Neuronal stem cell (in vitro differentiated cells): ENCODE results near the gene MKNK1.

Experiments
- DNase-seq: peaks from one replicate; pipeline ENCODE4 v3.0.0-alpha.2; 2013; ENCODE audit warnings: low spot score
- H2AFZ ChIP-seq: one replicate; pipeline ENCODE4 v1.6.1; 2013; ENCODE audit warnings: mild to moderate bottlenecking, low read length, inconsistent platforms
- H2AK5ac ChIP-seq: 2 replicates; pipeline ENCODE4 v1.6.1; 2013; ENCODE audit warnings: low read depth, mild to moderate bottlenecking, inconsistent platforms, low read length, moderate library complexity, mixed read lengths
- H2BK120ac ChIP-seq: 2 replicates; pipeline ENCODE4 v1.6.1; 2013; ENCODE audit warnings: low read depth, mild to moderate bottlenecking, inconsistent platforms, low read length, moderate library complexity, mixed read lengths
- H2BK12ac ChIP-seq: one replicate; pipeline ENCODE4 v1.6.1; 2013; ENCODE audit warnings: low read length, inconsistent platforms
- H2BK15ac ChIP-seq: 2 replicates; pipeline ENCODE4 v1.6.1; 2013; ENCODE audit warnings: mild to moderate bottlenecking, low read length, inconsistent platforms, mixed read lengths
- H2BK5ac ChIP-seq: one replicate; pipeline ENCODE4 v1.6.1; 2013; ENCODE audit warnings: inconsistent platforms, mild to moderate bottlenecking, low read length, moderate library complexity
- H3K14ac ChIP-seq: one replicate; pipeline ENCODE4 v1.6.1; 2013; ENCODE audit warnings: low read length, inconsistent platforms
- H3K18ac ChIP-seq: 2 replicates; pipeline ENCODE4 v1.6.1; 2013; ENCODE audit warnings: low read length, inconsistent platforms
- H3K23ac ChIP-seq: 2 replicates; pipeline ENCODE4 v1.6.1; 2013; ENCODE audit warnings: low read depth, mild to moderate bottlenecking, mixed read lengths, low read length, inconsistent platforms; ENCODE audit not compliant: poor library complexity
- H3K27ac ChIP-seq: replicated peaks from 3 replicates; pipeline ENCODE4 v1.5.1; 2013; ENCODE audit warnings: low read length, inconsistent platforms
- H3K27me3 ChIP-seq, 3 experiments: 2 replicates each; pipeline ENCODE4 v1.6.1; 2013; ENCODE audit warnings: low read length in 3 of 3, mild to moderate bottlenecking in 2 of 3, inconsistent platforms in 1 of 3, low read depth in 1 of 3, mixed read lengths in 1 of 3, moderate library complexity in 1 of 3; ENCODE audit not compliant: control insufficient read depth in 3 of 3, insufficient read depth in 3 of 3
- H3K36me3 ChIP-seq, 2 donors: replicated peaks in 1 of 2; 2 replicates each; pipeline ENCODE4 v1.6.1; 2013; ENCODE audit warnings: low read length in 2 of 2; ENCODE audit not compliant: control insufficient read depth in 2 of 2, insufficient read depth in 2 of 2
- H3K4ac ChIP-seq: 2 replicates; pipeline ENCODE4 v1.6.1; 2013; ENCODE audit warnings: inconsistent platforms, mild to moderate bottlenecking, low read length, moderate library complexity
- H3K4me1 ChIP-seq, 2 donors: 1 replicate in 1 of 2; 2 replicates in 1 of 2; pipeline ENCODE4 v1.6.1; 2013; ENCODE audit warnings: low read length in 2 of 2, low read depth in 1 of 2; ENCODE audit not compliant: control insufficient read depth in 2 of 2, insufficient read depth in 1 of 2
- H3K4me2 ChIP-seq: one replicate; pipeline ENCODE4 v1.6.1; 2013; ENCODE audit warnings: mild to moderate bottlenecking, low read length, inconsistent platforms; ENCODE audit not compliant: insufficient read depth, poor library complexity, severe bottlenecking
- H3K4me3 ChIP-seq, 2 donors: 2 replicates each; pipeline ENCODE4 v1.5.1; 2013; ENCODE audit warnings: low read length in 2 of 2, mild to moderate bottlenecking in 2 of 2, inconsistent platforms in 1 of 2, moderate library complexity in 1 of 2
- H3K79me1 ChIP-seq: one replicate; pipeline ENCODE4 v1.6.1; 2013; ENCODE audit warnings: low read depth, mild to moderate bottlenecking, inconsistent platforms, low read length, moderate library complexity
- H3K9ac ChIP-seq: one replicate; pipeline ENCODE4 v1.6.1; 2013; ENCODE audit warnings: mild to moderate bottlenecking, low read depth, low read length, inconsistent platforms; ENCODE audit not compliant: poor library complexity
- H3K9me3 ChIP-seq, 2 donors: replicated peaks in 1 of 2; 2 replicates each; pipeline versions ENCODE3 to v1.6.1; 2013; ENCODE audit warnings: low read length in 2 of 2, mild to moderate bottlenecking in 2 of 2, inconsistent platforms in 1 of 2, low read depth in 1 of 2, mixed read lengths in 1 of 2, moderate library complexity in 1 of 2; ENCODE audit not compliant: control insufficient read depth in 2 of 2, insufficient read depth in 1 of 2
- H4K8ac ChIP-seq: one replicate; pipeline ENCODE4 v1.6.1; 2013; ENCODE audit warnings: low read depth, mild to moderate bottlenecking, inconsistent platforms, low read length, moderate library complexity
- H4K91ac ChIP-seq: one replicate; pipeline ENCODE4 v1.6.1; 2013; ENCODE audit warnings: low read length, low read depth, mild to moderate bottlenecking, inconsistent platforms; ENCODE audit not compliant: poor library complexity
- WGBS, 2 donors: extraction: QIAGEN DNeasy Blood & Tissue Kit; methylation state at CpG; one replicate each; pipeline ENCODE4 v1.1.7; 2013; ENCODE audit warnings: missing lambda C conversion rate in 2 of 2, mixed read lengths in 1 of 2; ENCODE audit not compliant: insufficient read length in 2 of 2, insufficient replicate concordance in 1 of 2; ENCODE audit errors: extremely low coverage in 2 of 2; 5-methylcytosine and 5-hydroxymethylcytosine counted together

MKNK1 gene

GRCh38 chr1:46587069-46587468 is 17.0 kb downstream of the MKNK1 start:
- Histone ChIP-seq H2AK5ac (no peak overlapping the region), H3K27ac (no peak overlapping the region), H3K23ac (no peak overlapping the region), H2BK15ac (no peak overlapping the region), H3K4me3 (no peak overlapping the region), H3K36me3 (peaks cover 9 to 60% of the 10 kb centered on the region in 2 donors), H3K79me1 (no peaks in the 10 kb centered on the region), H2AFZ (no peak overlapping the region), H3K4me2 (no peak overlapping the region), H2BK120ac (no peak overlapping the region), H3K4me1 (peaks cover 0 to 5% of the 10 kb centered on the region in 2 donors), H4K91ac (no peak overlapping the region), H3K14ac (no peak overlapping the region), H4K8ac (no peak overlapping the region), H2BK12ac (no peak overlapping the region), H2BK5ac (no peak overlapping the region), H3K9me3 (peaks cover 4 to 15% of the 10 kb centered on the region in 2 donors), H3K4ac (no peak overlapping the region), H3K18ac (no peak overlapping the region), H3K27me3 (no peaks in the 10 kb centered on the region), H3K9ac (no peak overlapping the region)
- no peak for DNase-seq
- no CpG with 5 or more reads among the region's 7 CpGs for WGBS, 2 donors

GRCh38 chr1:46585312-46585938 is 18.6 kb downstream of the MKNK1 start:
- H3K4me1 ChIP-seq, result peaks cover 0 to 5% of the 10 kb centered on the region in 2 donors
- no peak overlapping the region for H3K4ac ChIP-seq
- no peak overlapping the region for H2BK120ac ChIP-seq
- no peak overlapping the region for H4K8ac ChIP-seq
- H3K9me3 ChIP-seq, result peaks cover 4 to 15% of the 10 kb centered on the region in 2 donors
- peaks cover 10 to 58% of the 10 kb centered on the region in 2 donors for H3K36me3 ChIP-seq
- H2AFZ ChIP-seq, result no peak overlapping the region
- H3K18ac ChIP-seq, result no peak overlapping the region
- no peak overlapping the region for H2BK15ac ChIP-seq
- DNase-seq, result no peak
- no peak overlapping the region for H3K14ac ChIP-seq
- no CpG with 5 or more reads among the region's 12 CpGs for WGBS, 2 donors
- no peak overlapping the region for H2BK12ac ChIP-seq
- no peak overlapping the region for H3K4me2 ChIP-seq
- no peak overlapping the region for H3K23ac ChIP-seq
- no peak overlapping the region for H3K9ac ChIP-seq
- no peak overlapping the region for H2AK5ac ChIP-seq
- H3K4me3 ChIP-seq, result peak overlapping the region in 1 of 2 donors; percentile 19
- H3K79me1 ChIP-seq, result no peaks in the 10 kb centered on the region
- no peak overlapping the region for H2BK5ac ChIP-seq
- H4K91ac ChIP-seq, result no peak overlapping the region
- H3K27me3 ChIP-seq, result no peaks in the 10 kb centered on the region
- no peak overlapping the region for H3K27ac ChIP-seq

- Histone ChIP-seq H2AK5ac (no peak overlapping the region), H3K36me3 (peaks cover 5 to 57% of the 10 kb centered on the region in 2 donors), H4K91ac (no peak overlapping the region), H2BK15ac (no peak overlapping the region), H2BK120ac (no peak overlapping the region), H3K4me1 (peaks cover 0 to 5% of the 10 kb centered on the region in 2 donors), H3K9me3 (no peaks in the 10 kb centered on the region), H4K8ac (no peak overlapping the region), H3K14ac (no peak overlapping the region), H3K23ac (no peak overlapping the region), H3K9ac (no peak overlapping the region), H3K79me1 (no peaks in the 10 kb centered on the region), H3K4ac (no peak overlapping the region), H3K27ac (no peak overlapping the region), H3K27me3 (no peaks in the 10 kb centered on the region), H3K4me2 (no peak overlapping the region), H3K18ac (no peak overlapping the region), H2AFZ (no peak overlapping the region), H3K4me3 (no peak overlapping the region), H2BK12ac (no peak overlapping the region), H2BK5ac (no peak overlapping the region)
- no CpG with 5 or more reads among the region's 5 CpGs for WGBS, 2 donors
- DNase-seq, result no peak
Observed at GRCh38 chr1:46583494-46583893, 20.6 kb downstream of the MKNK1 start.

- no peak overlapping the region for H2AFZ ChIP-seq
- no peak for DNase-seq
- no peak overlapping the region for H3K18ac ChIP-seq
- WGBS, 2 donors, result no CpG with 5 or more reads among the region's 7 CpGs
- H2BK12ac ChIP-seq, result no peak overlapping the region
- H3K36me3 ChIP-seq, result peaks cover 5 to 57% of the 10 kb centered on the region in 2 donors
- H3K23ac ChIP-seq, result no peak overlapping the region
- no peak overlapping the region for H3K14ac ChIP-seq
- H4K91ac ChIP-seq, result no peak overlapping the region
- no peak overlapping the region for H3K27ac ChIP-seq
- H3K27me3 ChIP-seq, result no peaks in the 10 kb centered on the region
- no peak overlapping the region for H3K4me3 ChIP-seq
- no peaks in the 10 kb centered on the region for H3K79me1 ChIP-seq
- no peak overlapping the region for H3K4me2 ChIP-seq
- H3K4ac ChIP-seq, result no peak overlapping the region
- no peak overlapping the region for H3K9ac ChIP-seq
- H2BK120ac ChIP-seq, result no peak overlapping the region
- H2AK5ac ChIP-seq, result no peak overlapping the region
- H2BK5ac ChIP-seq, result no peak overlapping the region
- peaks cover 0 to 5% of the 10 kb centered on the region in 2 donors for H3K4me1 ChIP-seq
- H3K9me3 ChIP-seq, result no peaks in the 10 kb centered on the region
- H4K8ac ChIP-seq, result no peak overlapping the region
- H2BK15ac ChIP-seq, result no peak overlapping the region
Observed at GRCh38 chr1:46582972-46583371, 21.1 kb downstream of the MKNK1 start.
